Adrenal gland (tissue), 12 donors: ENCODE measurements around the gene EIF4G2. TPM values are rescaled to one million over a fixed set of nuclear protein-coding genes. Genes with fewer than 3 reads are reported as not detected.
A peak's percentile ranks its signal among the peaks of the same experiment; 100 is the strongest.

Source experiments
- DNase-seq, 7 donors: peaks; one replicate each; pipeline ENCODE4 v3.0.0-alpha.2; 2019 to 2020
- H3K27ac ChIP-seq, 5 donors: fragments of 200-600 bp; sonication (generic) in 4 of 5; 1 replicate in 3 of 5; 2 replicates in 2 of 5; pipeline versions ENCODE4 v1.5.1 to v1.8.0; 2016 to 2020; ENCODE audit warnings: mild to moderate bottlenecking in 1 of 5
- H3K27me3 ChIP-seq: fragments of 200-600 bp; 2 replicates; pipeline ENCODE4 v1.8.0; 2021
- H3K36me3 ChIP-seq, 2 donors: fragments of 200-600 bp; replicated peaks in 1 of 2; 1 replicate in 1 of 2; 2 replicates in 1 of 2; pipeline versions ENCODE4 v1.5.1 to v1.8.0; 2018 to 2022
- H3K4me1 ChIP-seq, 2 donors: fragments of 200-600 bp; replicated peaks in 1 of 2; 1 replicate in 1 of 2; 2 replicates in 1 of 2; pipeline versions ENCODE4 v1.5.1 to v1.8.0; 2018 to 2021
- H3K4me3 ChIP-seq, 4 donors: fragments of 200-600 bp; sonication (generic) in 3 of 4; one replicate each; pipeline ENCODE4 v1.5.1; 2016 to 2018
- H3K9me3 ChIP-seq, 3 donors: fragments of 200-600 bp; sonication (generic) in 1 of 3; replicated peaks in 1 of 3; 1 replicate in 2 of 3; 2 replicates in 1 of 3; pipeline versions ENCODE4 v1.5.1 to v1.8.0; 2016 to 2021
- POLR2A ChIP-seq, 2 donors: fragments of 450-650 bp; IDR thresholded peaks; one replicate each; pipeline ENCODE4 v1.6.1; 2017; ENCODE audit warnings: antibody characterized with exemption in 2 of 2, mild to moderate bottlenecking in 2 of 2, moderate library complexity in 1 of 2
- WGBS, 4 donors: extraction: QIAGEN DNeasy Blood & Tissue Kit in 2 of 4; methylation state at CpG; one replicate each; pipeline versions ENCODE4 v1.1.5 to v1.1.7; 2013 to 2017; 5-methylcytosine and 5-hydroxymethylcytosine counted together
- intact Hi-C, 2 donors: fragments of 100-400 bp; cut with DNase I; formaldehyde crosslinking; loops; one replicate each; pipeline versions ENCODE4 v1.14.1 to v1.15.0; 2022 to 2023
- polyA plus RNA-seq, 3 donors: library from polyadenylated mRNA; stranded (reverse); fragments of 200-250 nt in 2 of 3; fragments of 350-450 nt in 1 of 3; fragmentation: Illumina TruSeq in 1 of 3; extraction: RNeasy Lipid Tissue Mini Kit (QIAGEN cat#74804) in 1 of 3; gene quantifications; one replicate each; pipeline ENCODE4 v1.2.3, GENCODE V29; 2013 to 2014
- total RNA-seq, 9 donors: library from RNA; depleted of rRNA in 4 of 9; stranded (reverse); fragments of >200 nt in 4 of 9; fragments of 120-200 nt in 1 of 9; fragmentation: NEBNext Ultra II Directional in 1 of 9; extraction: Animal tissue kit (Norgen Biotek cat#: 25700) in 1 of 9; gene quantifications; one replicate each; pipeline versions ENCODE4 v1.1.0 to v1.2.4, GENCODE V29; 2013 to 2023
- TF ChIP-seq, protein P1 (sequence below), 6 experiments: fragments of 450-650 bp in 4 of 6; fragments of 200-600 bp in 2 of 6; sonication (generic) in 1 of 6; IDR thresholded peaks; 1 replicate in 5 of 6; 2 replicates in 1 of 6; pipeline versions ENCODE4 v1.5.1 to v1.8.0; 2016 to 2021; ENCODE audit warnings: antibody characterized with exemption in 6 of 6, mild to moderate bottlenecking in 2 of 6, moderate library complexity in 1 of 6
- donor health status: healthy with polysubstance abuse.
- donor health status: Bipolar disorder and iron deficiency.
- donor health status: DM: yes; HTN: yes; CAD: no.
- donor health status: DM: no; HTN: no; CAD: no.
- donor health status: DM: no; HTN: no; CAD: no.
- donor health status: DM: yes; HTN: yes; CAD: no.

The EIF4G2 gene
- total and polyA plus RNA-seq, 12 donors, result 114 to 1,085 (median 531) TPM

DNA sequence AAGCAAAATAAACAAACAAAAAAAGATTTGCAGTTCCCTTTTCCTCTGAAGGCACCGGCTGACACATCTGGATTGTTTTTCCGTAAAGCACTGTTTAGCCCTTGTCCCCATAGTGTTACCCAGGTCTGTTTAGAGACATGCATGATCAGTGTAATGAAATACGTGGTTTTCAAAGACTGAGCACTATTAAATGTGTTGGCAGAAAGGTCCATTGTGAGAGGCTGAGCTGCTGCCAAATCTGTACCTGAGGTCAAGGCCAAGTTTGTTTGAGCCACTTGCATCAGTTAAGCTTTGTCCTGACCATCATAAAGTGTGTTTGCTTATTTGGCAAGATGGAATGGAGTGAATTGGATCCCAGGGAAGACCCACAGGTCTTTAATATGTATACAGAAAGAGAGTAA, 31.3 kb downstream of the EIF4G2 start:
- WGBS, 4 donors, result 57 to 73% (median 66%) methylated on average over 3 of the region's 3 CpGs
- DNase-seq, result peak in 1 of 7 donors; percentile 42

DNA sequence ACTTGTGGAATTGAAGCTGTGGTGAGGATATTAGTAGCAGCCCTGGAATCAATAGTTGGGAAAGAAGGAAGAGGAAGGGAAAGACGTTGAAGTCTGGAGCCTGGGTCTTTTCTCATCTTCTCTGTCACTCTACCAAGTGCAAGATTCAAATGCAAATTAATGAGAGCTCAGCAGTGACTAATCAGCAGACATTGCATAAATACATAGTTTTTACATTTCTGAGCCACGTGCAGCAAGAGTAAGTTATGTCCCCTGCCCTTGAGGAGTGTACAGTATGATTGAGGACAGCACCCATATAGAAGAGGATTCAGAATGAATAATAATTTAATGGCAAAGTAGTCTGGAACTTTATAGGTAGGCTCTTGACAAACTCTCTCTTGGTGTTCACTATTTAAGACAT, 33.9 kb downstream of the EIF4G2 start:
- Histone ChIP-seq H3K36me3 (peaks cover 0 to 74% of the 10 kb centered on the region in 2 donors), H3K27ac (no peak overlapping the region), H3K4me3 (no peak overlapping the region), H3K27me3 (no peaks in the 10 kb centered on the region), H3K4me1 (peaks cover 0 to 23% of the 10 kb centered on the region in 2 donors), H3K9me3 (no peaks in the 10 kb centered on the region)
- DNase-seq, result no peak
- no peak for TF ChIP-seq POLR2A (IDR thresholded peaks at IDR 0.05)
- TF ChIP-seq, protein P1, sequence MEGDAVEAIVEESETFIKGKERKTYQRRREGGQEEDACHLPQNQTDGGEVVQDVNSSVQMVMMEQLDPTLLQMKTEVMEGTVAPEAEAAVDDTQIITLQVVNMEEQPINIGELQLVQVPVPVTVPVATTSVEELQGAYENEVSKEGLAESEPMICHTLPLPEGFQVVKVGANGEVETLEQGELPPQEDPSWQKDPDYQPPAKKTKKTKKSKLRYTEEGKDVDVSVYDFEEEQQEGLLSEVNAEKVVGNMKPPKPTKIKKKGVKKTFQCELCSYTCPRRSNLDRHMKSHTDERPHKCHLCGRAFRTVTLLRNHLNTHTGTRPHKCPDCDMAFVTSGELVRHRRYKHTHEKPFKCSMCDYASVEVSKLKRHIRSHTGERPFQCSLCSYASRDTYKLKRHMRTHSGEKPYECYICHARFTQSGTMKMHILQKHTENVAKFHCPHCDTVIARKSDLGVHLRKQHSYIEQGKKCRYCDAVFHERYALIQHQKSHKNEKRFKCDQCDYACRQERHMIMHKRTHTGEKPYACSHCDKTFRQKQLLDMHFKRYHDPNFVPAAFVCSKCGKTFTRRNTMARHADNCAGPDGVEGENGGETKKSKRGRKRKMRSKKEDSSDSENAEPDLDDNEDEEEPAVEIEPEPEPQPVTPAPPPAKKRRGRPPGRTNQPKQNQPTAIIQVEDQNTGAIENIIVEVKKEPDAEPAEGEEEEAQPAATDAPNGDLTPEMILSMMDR (IDR thresholded peaks at IDR 0.05), result no peak
- 70 to 87% (median 82%) methylated on average over 2 of the region's 2 CpGs for WGBS, 4 donors
- intact Hi-C loops, result no loop called here

More for the DNA sequence above, 31.3 kb downstream of the EIF4G2 start:
- TF ChIP-seq POLR2A (IDR thresholded peaks at IDR 0.05), result no peak
- TF ChIP-seq, protein P1 (IDR thresholded peaks at IDR 0.05), result no peak
- no peaks in the 10 kb centered on the region for H3K9me3 ChIP-seq
- no peak overlapping the region for H3K4me3 ChIP-seq
- H3K27ac ChIP-seq, result peak overlapping the region in 2 of 5 donors; percentile 48 to 66
- H3K4me1 ChIP-seq, result peaks cover 0 to 23% of the 10 kb centered on the region in 2 donors
- H3K27me3 ChIP-seq, result no peaks in the 10 kb centered on the region
- H3K36me3 ChIP-seq, result peaks cover 0 to 55% of the 10 kb centered on the region in 2 donors
- intact Hi-C loops, result no loop called here

DNA sequence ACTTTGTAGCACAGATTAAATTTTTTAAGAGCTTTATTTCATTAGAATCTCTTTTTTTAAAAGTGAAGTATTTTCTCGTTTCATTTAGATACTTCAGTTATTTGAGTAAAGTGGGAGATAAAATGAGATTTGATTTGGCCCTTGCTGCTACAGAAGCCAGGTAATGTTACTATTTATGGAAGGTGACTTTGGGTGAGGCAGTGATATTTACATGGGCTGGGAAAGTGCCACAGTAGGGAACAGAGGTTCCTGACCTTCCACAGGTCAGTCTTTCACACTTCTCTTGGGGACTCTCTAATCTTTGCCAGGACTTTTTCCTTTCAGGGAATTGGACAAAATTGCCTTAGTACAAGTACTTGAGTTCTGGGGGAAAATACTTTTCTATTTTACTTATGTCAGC, 37.3 kb downstream of the EIF4G2 start:
- peaks cover 0 to 69% of the 10 kb centered on the region in 2 donors for H3K36me3 ChIP-seq
- WGBS, 4 donors, result 81 to 88% (median 87%) methylated on average over 1 of the region's 1 CpG
- no peaks in the 10 kb centered on the region for H3K27me3 ChIP-seq
- TF ChIP-seq, protein P1 (IDR thresholded peaks at IDR 0.05), result no peak
- TF ChIP-seq POLR2A (IDR thresholded peaks at IDR 0.05), result no peak
- no peak overlapping the region for H3K27ac ChIP-seq
- DNase-seq, result no peak
- no peaks in the 10 kb centered on the region for H3K9me3 ChIP-seq
- intact Hi-C loops, result no loop called here
- no peaks in the 10 kb centered on the region for H3K4me1 ChIP-seq
- H3K4me3 ChIP-seq, result no peak overlapping the region

- 19 to 34% (median 32%) methylated on average over 2 of the region's 2 CpGs for WGBS, 4 donors
- TF ChIP-seq POLR2A (IDR thresholded peaks at IDR 0.05), result no peak
- TF ChIP-seq, protein P1 (IDR thresholded peaks at IDR 0.05), result peak; percentile 50 to 71 (median 52)
- Histone ChIP-seq H3K27me3 (no peaks in the 10 kb centered on the region), H3K36me3 (peaks cover 0 to 69% of the 10 kb centered on the region in 2 donors), H3K4me1 (no peaks in the 10 kb centered on the region), H3K27ac (no peak overlapping the region), H3K4me3 (no peak overlapping the region), H3K9me3 (no peaks in the 10 kb centered on the region)
- intact Hi-C loops, result no loop called here
- DNase-seq, result peak; percentile 45 to 87 (median 64)
Measured at GRCh38 chr11:10770626-10771254, 38.0 kb downstream of the EIF4G2 start.
